HG03565 (cell line): ENCODE data around the gene NUP205.

Experiments used
- ATAC-seq: cut with Tn5 transposase; IDR thresholded peaks from one replicate; pipeline ENCODE4 v1.9.1; 2021; ENCODE audit warnings: mild to moderate bottlenecking, moderate library complexity; ENCODE audit not compliant: unreplicated experiment

NUP205 gene

GRCh38 chr7:135557455-135558336 lies at the start of gene NUP205:
Gene NUP205 (plus strand): TSS chr7:135557917. CDS start chr7:135557945, 28 bp downstream.
- ATAC-seq, result peak; percentile 55

GRCh38 chr7:135508883-135509588 lies 48.7 kb upstream of the NUP205 start:
- peak; percentile 19 for ATAC-seq

- no peak for ATAC-seq
Measured at GRCh38 chr7:135509589-135509838, 48.2 kb upstream of the NUP205 start.

- ATAC-seq, result peak; percentile 89
Measured at GRCh38 chr7:135509839-135510591, 47.7 kb upstream of the NUP205 start, which contains the start of gene CNOT4. Gene CNOT4 (minus strand): TSS chr7:135510102. CDS start chr7:135438331, 71,771 bp downstream.

- ATAC-seq, result no peak
Measured at GRCh38 chr7:135510592-135511183, 47.0 kb upstream of the NUP205 start.

GRCh38 chr7:135512135-135512887 lies 45.4 kb upstream of the NUP205 start:
- ATAC-seq, result peak; percentile 39

- ATAC-seq, result no peak
Measured at GRCh38 chr7:135514856-135515255, 42.9 kb upstream of the NUP205 start.

GRCh38 chr7:135517060-135517459 lies 40.7 kb upstream of the NUP205 start:
- no peak for ATAC-seq

GRCh38 chr7:135518748-135519147 lies 39.0 kb upstream of the NUP205 start:
- no peak for ATAC-seq

GRCh38 chr7:135519233-135519688 lies 38.5 kb upstream of the NUP205 start:
- ATAC-seq, result no peak

- ATAC-seq, result no peak
Measured at GRCh38 chr7:135519871-135520270, 37.8 kb upstream of the NUP205 start.

GRCh38 chr7:135522509-135522908 lies 35.2 kb upstream of the NUP205 start:
- ATAC-seq, result no peak

- no peak for ATAC-seq
Measured at GRCh38 chr7:135523146-135523545, 34.6 kb upstream of the NUP205 start.

- no peak for ATAC-seq
Measured at GRCh38 chr7:135525426-135525825, 32.3 kb upstream of the NUP205 start.

- ATAC-seq, result no peak
Measured at GRCh38 chr7:135527025-135527424, 30.7 kb upstream of the NUP205 start.

- no peak for ATAC-seq
Measured at GRCh38 chr7:135536150-135536549, 21.6 kb upstream of the NUP205 start.

GRCh38 chr7:135537453-135537852 lies 20.3 kb upstream of the NUP205 start:
- ATAC-seq, result no peak

GRCh38 chr7:135537905-135538304 lies 19.8 kb upstream of the NUP205 start:
- ATAC-seq, result no peak

- no peak for ATAC-seq
Measured at GRCh38 chr7:135538376-135538775, 19.3 kb upstream of the NUP205 start.

GRCh38 chr7:135539629-135540028 lies 18.1 kb upstream of the NUP205 start:
- ATAC-seq, result no peak
